GM23248 (cell line): ENCODE results near the gene BCORL1.

Experiments
- EZH2 ChIP-seq: fragments of 200-600 bp; sonication (generic); IDR thresholded peaks from 2 replicates; pipeline ENCODE4 v1.6.1; 2018; ENCODE audit warnings: antibody characterized with exemption, mild to moderate bottlenecking; ENCODE audit not compliant: insufficient read depth, poor library complexity, severe bottlenecking
- EZH2phosphoT487 ChIP-seq: fragments of 200-600 bp; sonication (generic); IDR thresholded peaks from 2 replicates; pipeline ENCODE4 v1.6.1; 2018; ENCODE audit warnings: antibody characterized with exemption, moderate library complexity, mild to moderate bottlenecking, low read depth; ENCODE audit not compliant: insufficient read depth

DNA sequence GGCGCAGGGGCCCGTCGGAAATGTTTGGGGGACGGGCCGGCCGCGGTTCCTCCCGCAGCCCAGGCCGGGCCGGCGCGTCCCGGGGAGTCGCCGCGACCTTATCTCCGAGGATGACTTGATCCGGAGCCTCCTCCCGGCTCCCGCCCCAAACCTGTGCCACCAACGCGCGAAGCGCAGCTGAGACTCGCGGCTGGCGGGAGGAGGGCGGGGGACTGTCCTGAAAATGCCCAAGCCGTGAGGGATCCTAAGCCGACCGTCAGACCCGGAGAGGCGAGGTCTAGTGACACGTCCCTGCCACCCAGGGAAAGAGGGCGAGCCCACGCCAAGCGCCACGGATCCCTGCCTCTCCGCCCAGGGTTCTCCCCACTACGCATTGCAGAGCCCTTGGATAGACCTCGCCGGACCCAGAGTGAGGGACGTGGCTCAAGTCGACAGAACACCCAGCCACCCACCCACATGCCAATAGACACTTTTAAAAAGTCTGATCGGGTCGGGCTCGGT is 49.6 kb upstream of the BCORL1 start:
- TF ChIP-seq EZH2 (no peak), EZH2phosphoT487 (no peak)
